ACC112 (cell line): ENCODE data around the gene STX18.

ENCODE experiments used
- H2AFZ ChIP-seq: fragments of 200-600 bp; sonication (generic); one replicate; pipeline ENCODE4 v1.6.0; 2017; ENCODE audit warnings: antibody characterized with exemption, low read length; ENCODE audit not compliant: unreplicated experiment
- H3K27ac ChIP-seq: fragments of 200-600 bp; sonication (generic); 2 replicates; pipeline ENCODE4 v1.5.1; 2014; ENCODE audit warnings: low read depth, mild to moderate bottlenecking, antibody characterized with exemption, low read length, moderate library complexity
- H3K27me3 ChIP-seq: fragments of 200-600 bp; sonication (generic); 2 replicates; pipeline ENCODE4 v1.6.1; 2014; ENCODE audit warnings: mild to moderate bottlenecking, antibody characterized with exemption, low read length, moderate library complexity, mixed read lengths; ENCODE audit not compliant: insufficient read depth
- H3K36me3 ChIP-seq: fragments of 200-600 bp; sonication (generic); 2 replicates; pipeline ENCODE4 v1.6.1; 2016; ENCODE audit warnings: mild to moderate bottlenecking, antibody characterized with exemption, low read length, moderate library complexity, mixed read lengths; ENCODE audit not compliant: insufficient read depth
- H3K4me1 ChIP-seq: fragments of 200-600 bp; sonication (generic); one replicate; pipeline ENCODE4 v1.6.1; 2016; ENCODE audit warnings: low read length, mixed read lengths; ENCODE audit not compliant: insufficient read depth, unreplicated experiment, control insufficient read depth
- H3K4me3 ChIP-seq: fragments of 200-600 bp; sonication (generic); 2 replicates; pipeline ENCODE4 v1.5.1; 2014; ENCODE audit warnings: mild to moderate bottlenecking, low read depth, low read length
- H3K79me2 ChIP-seq: fragments of 200-600 bp; sonication (generic); one replicate; pipeline ENCODE4 v1.6.0; 2016; ENCODE audit warnings: low read length; ENCODE audit not compliant: control insufficient read depth, unreplicated experiment, insufficient read depth

Gene STX18

GRCh38 chr4:4377732-4378460 lies 164.0 kb downstream of the STX18 start:
- H3K27ac ChIP-seq, result no peak overlapping the region
- H3K27me3 ChIP-seq, result peaks cover 72% of the 10 kb centered on the region
- no peaks in the 10 kb centered on the region for H3K79me2 ChIP-seq
- H3K36me3 ChIP-seq, result no peaks in the 10 kb centered on the region
- no peaks in the 10 kb centered on the region for H3K4me1 ChIP-seq
- H3K4me3 ChIP-seq, result no peak overlapping the region
- no peak overlapping the region for H2AFZ ChIP-seq

DNA sequence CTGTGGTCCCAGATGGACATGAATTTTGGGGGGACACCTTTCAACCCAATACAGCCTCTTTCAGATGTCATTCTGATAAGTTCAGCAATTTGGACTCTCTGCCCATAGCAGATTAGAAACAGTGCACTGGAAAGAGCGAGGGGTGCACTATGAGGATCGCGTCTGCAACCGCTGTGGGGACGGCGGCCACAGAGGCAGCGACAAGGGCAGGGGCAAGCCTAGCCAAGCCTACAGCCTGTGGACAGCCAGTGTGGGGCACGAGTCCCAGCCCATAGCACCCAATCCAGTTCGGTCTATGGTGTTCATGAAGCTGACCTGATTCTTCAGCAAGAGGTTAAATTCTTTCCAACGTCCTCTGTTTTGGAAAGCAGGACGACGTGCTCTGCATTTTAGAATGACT lies 164.7 kb downstream of the STX18 start:
- Histone ChIP-seq H3K36me3 (no peaks in the 10 kb centered on the region), H3K27ac (no peak overlapping the region), H3K4me1 (no peaks in the 10 kb centered on the region), H2AFZ (no peak overlapping the region), H3K4me3 (no peak overlapping the region), H3K27me3 (peaks cover 72% of the 10 kb centered on the region), H3K79me2 (no peaks in the 10 kb centered on the region)

DNA sequence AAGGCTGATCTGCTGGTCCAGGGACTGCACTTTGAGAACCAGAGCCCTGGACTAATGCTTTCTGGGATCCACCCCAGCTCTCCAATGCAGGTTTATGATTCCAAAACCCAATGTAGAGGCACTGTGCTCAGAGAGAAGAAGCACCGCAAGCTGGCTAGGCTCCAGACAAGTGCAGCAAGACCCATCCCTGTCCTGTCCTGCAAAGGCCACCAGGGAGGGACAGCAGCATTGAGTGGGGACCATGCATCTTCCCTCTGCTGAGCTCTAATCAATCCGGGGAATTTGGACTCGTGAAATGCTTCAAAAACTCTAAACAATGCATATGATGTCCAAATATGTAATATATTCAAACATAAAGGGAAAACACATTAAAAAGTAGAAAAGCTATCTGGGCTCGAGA lies 165.8 kb downstream of the STX18 start:
- H3K36me3 ChIP-seq, result no peaks in the 10 kb centered on the region
- no peak overlapping the region for H3K4me3 ChIP-seq
- no peak overlapping the region for H2AFZ ChIP-seq
- peaks cover 74% of the 10 kb centered on the region for H3K27me3 ChIP-seq
- H3K79me2 ChIP-seq, result no peaks in the 10 kb centered on the region
- no peaks in the 10 kb centered on the region for H3K4me1 ChIP-seq
- no peak overlapping the region for H3K27ac ChIP-seq

- no peak overlapping the region for H2AFZ ChIP-seq
- H3K79me2 ChIP-seq, result no peaks in the 10 kb centered on the region
- H3K4me1 ChIP-seq, result no peaks in the 10 kb centered on the region
- H3K36me3 ChIP-seq, result no peaks in the 10 kb centered on the region
- no peak overlapping the region for H3K27ac ChIP-seq
- peaks cover 62% of the 10 kb centered on the region for H3K27me3 ChIP-seq
- H3K4me3 ChIP-seq, result no peak overlapping the region
Observed at GRCh38 chr4:4374388-4375098, 167.3 kb downstream of the STX18 start.
